SH-SY5Y (cell line): ENCODE measurements around the gene PTPRD.

Experiments
- GATA2 ChIP-seq: IDR thresholded peaks from 2 replicates; pipeline ENCODE4 v1.6.1; 2011; ENCODE audit warnings: mild to moderate bottlenecking, low read depth, low read length
- GATA3 ChIP-seq: IDR thresholded peaks from 2 replicates; pipeline ENCODE4 v1.6.1; 2011; ENCODE audit warnings: low read depth, mild to moderate bottlenecking, low read length, moderate library complexity

DNA sequence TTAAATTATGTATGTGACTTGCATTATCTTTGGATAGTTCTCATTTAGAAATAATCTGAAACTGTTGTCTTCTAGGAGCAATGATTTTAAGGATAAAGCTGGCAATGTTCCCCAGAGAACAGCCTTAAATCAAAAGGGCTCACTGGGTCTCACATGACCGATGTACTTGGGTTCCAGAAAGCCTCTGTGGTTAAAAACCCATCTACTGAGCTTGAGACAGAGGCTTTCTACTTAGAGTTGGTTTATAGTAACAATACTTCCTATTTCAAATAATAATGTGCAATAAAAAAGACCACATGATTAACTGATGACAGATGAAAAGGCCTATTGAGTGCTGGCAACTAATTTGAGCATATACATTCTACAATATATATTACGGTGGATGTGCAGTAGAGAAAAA lies 1143.5 kb downstream of the PTPRD start:
- TF ChIP-seq GATA3 (no peak), GATA2 (no peak)
